Heart left ventricle (tissue), 13 donors: ENCODE measurements around the gene EPB41.

Experiments
- CTCF ChIP-seq, 12 donors: fragments of 200-600 bp; sonication (generic) in 4 of 12; IDR thresholded peaks; one replicate each; pipeline versions ENCODE4 v1.5.0 to v1.8.0; 2018 to 2022; ENCODE audit warnings: antibody characterized with exemption in 12 of 12, mild to moderate bottlenecking in 5 of 12
- POLR2A ChIP-seq, 2 donors: fragments of 450-650 bp; IDR thresholded peaks; one replicate each; pipeline ENCODE4 v1.6.1; 2017; ENCODE audit warnings: antibody characterized with exemption in 2 of 2, mild to moderate bottlenecking in 2 of 2, moderate library complexity in 2 of 2
- donor health status: ischemic (EF 13 %, LVEDD 7.1; RV severe dilation, severe dysfunction).
- donor health status: DM: no; HTN: yes; CAD: no.
- donor health status: DM: no; HTN: no; CAD: no.
- donor health status: ischemic (EF 25% LVEDD 6.9; RV normal size, moderate dysfunction).
- donor health status: ischemic (EF 25% LVEDD 5.7; RV mildly dilated, moderate dysfunction).
- donor health status: ischemic (EF 35%, LVEDD 5.7; RV mildly dilated, moderate dysfunction).
- donor health status: nonischemic (EF 11% LVEDD 7.7; RV severe dilation, severe dysfunction).
- donor health status: DM: yes; HTN: yes; CAD: no.
- donor health status: PGD.
- donor health status: ischemic (EF 29% LVEDD 5.4; RV normal size, mild dysfunction).
- donor health status: nonischemic (EF 23%, LVEDD 6.1; RV moderate dilation, normal function).

GRCh38 chr1:29112705-29113412 is 198.5 kb downstream of the EPB41 start:
- TF ChIP-seq CTCF (IDR thresholded peaks at IDR 0.05) (no peak), POLR2A (IDR thresholded peaks at IDR 0.05) (no peak)
